GM23338 (cell line): ENCODE data around the gene DUSP1. TPM values are rescaled to one million over a fixed set of nuclear protein-coding genes. Genes with fewer than 3 reads are reported as not detected.

Experiments used
- ATAC-seq: fragments of 200-7000 bp; cut with Tn5 transposase; 3 replicates; pipeline ENCODE4 v1.9.1; 2020
- DNase-seq: peaks from one replicate; pipeline ENCODE4 v3.0.0-alpha.2; 2015; ENCODE audit warnings: low spot score
- H2AFZ ChIP-seq: fragments of 200-600 bp; sonication (generic); 2 replicates; pipeline ENCODE4 v1.8.0; 2016; ENCODE audit warnings: antibody characterized with exemption, mild to moderate bottlenecking, moderate library complexity
- H3F3A ChIP-seq: fragments of 200-600 bp; sonication (generic); replicated peaks from 2 replicates; pipeline ENCODE4 v1.8.0; 2017; ENCODE audit warnings: antibody characterized with exemption, mixed run types, low read depth
- H3K27ac ChIP-seq: fragments of 200-600 bp; sonication (generic); 2 replicates; pipeline ENCODE4 v1.6.1; 2016; ENCODE audit warnings: low read depth
- H3K27me3 ChIP-seq: fragments of 200-600 bp; sonication (generic); 2 replicates; pipeline ENCODE4 v1.8.0; 2016; ENCODE audit warnings: mild to moderate bottlenecking, mixed run types, moderate library complexity; ENCODE audit not compliant: insufficient read depth
- H3K36me3 ChIP-seq: fragments of 200-600 bp; sonication (generic); 2 replicates; pipeline ENCODE4 v1.8.0; 2016; ENCODE audit warnings: mild to moderate bottlenecking; ENCODE audit not compliant: insufficient read depth
- H3K4me1 ChIP-seq: fragments of 200-600 bp; sonication (generic); 2 replicates; pipeline ENCODE4 v1.8.0; 2016; ENCODE audit warnings: mild to moderate bottlenecking, moderate library complexity; ENCODE audit not compliant: insufficient read depth
- H3K4me2 ChIP-seq: fragments of 200-600 bp; sonication (generic); 2 replicates; pipeline ENCODE4 v1.7.1; 2017; ENCODE audit warnings: mixed run types
- H3K4me3 ChIP-seq: fragments of 200-600 bp; sonication (generic); 2 replicates; pipeline ENCODE4 v1.6.1; 2016; ENCODE audit warnings: mixed run types
- H3K79me2 ChIP-seq: fragments of 200-600 bp; sonication (generic); replicated peaks from 2 replicates; pipeline ENCODE4 v1.8.0; 2017; ENCODE audit warnings: mild to moderate bottlenecking; ENCODE audit not compliant: insufficient read depth
- H3K9me2 ChIP-seq: fragments of 200-600 bp; sonication (generic); 2 replicates; pipeline ENCODE4 v1.8.0; 2017; ENCODE audit not compliant: insufficient read depth
- H4K20me1 ChIP-seq: fragments of 200-600 bp; sonication (generic); replicated peaks from 2 replicates; pipeline ENCODE4 v1.8.0; 2017; ENCODE audit warnings: mild to moderate bottlenecking; ENCODE audit not compliant: insufficient read depth
- H3K27ac Mint-ChIP-seq: 2 replicates; pipeline ENCODE4 v1.8.0; 2020; ENCODE audit warnings: inconsistent platforms, mild to moderate bottlenecking, moderate library complexity, mixed read lengths
- H3K27me3 Mint-ChIP-seq: 3 replicates; pipeline ENCODE4 v1.8.0; 2022; ENCODE audit warnings: low read depth, mild to moderate bottlenecking, moderate library complexity, mixed read lengths, inconsistent platforms; ENCODE audit not compliant: insufficient read depth, poor library complexity
- H3K36me3 Mint-ChIP-seq: 3 replicates; pipeline ENCODE4 v1.8.0; 2021; ENCODE audit warnings: low read depth, mild to moderate bottlenecking, inconsistent platforms, moderate library complexity, mixed read lengths
- H3K4me1 Mint-ChIP-seq: 3 replicates; pipeline ENCODE4 v1.8.0; 2020; ENCODE audit warnings: mild to moderate bottlenecking, inconsistent platforms, mixed read lengths
- H3K4me3 Mint-ChIP-seq: 3 replicates; pipeline ENCODE4 v1.8.0; 2021; ENCODE audit warnings: moderate library complexity, mild to moderate bottlenecking, inconsistent platforms, mixed read lengths
- H3K9me3 Mint-ChIP-seq: 3 replicates; pipeline ENCODE4 v1.8.0; 2020; ENCODE audit warnings: moderate library complexity, mild to moderate bottlenecking, inconsistent platforms, mixed read lengths
- CREB1 ChIP-seq: fragments of 250-450 bp; sonication (Bioruptor Pico); IDR thresholded peaks from 2 replicates; pipeline ENCODE4 v1.5.0; 2020; ENCODE audit warnings: low read depth, mild to moderate bottlenecking, moderate library complexity
- EZH2 ChIP-seq: fragments of 200-600 bp; sonication (generic); IDR thresholded peaks from one replicate; pipeline ENCODE4 v1.8.0; 2017; ENCODE audit warnings: antibody characterized with exemption, mild to moderate bottlenecking, low read depth; ENCODE audit not compliant: unreplicated experiment
- EZH2phosphoT487 ChIP-seq: fragments of 200-600 bp; sonication (generic); IDR thresholded peaks from one replicate; pipeline ENCODE4 v1.8.1; 2018; ENCODE audit warnings: antibody characterized with exemption; ENCODE audit not compliant: unreplicated experiment
- NANOG ChIP-seq: IDR thresholded peaks from 2 replicates; pipeline ENCODE4 v1.6.1; 2016; ENCODE audit warnings: antibody characterized with exemption, borderline replicate concordance
- POLR2AphosphoS5 ChIP-seq: IDR thresholded peaks from 2 replicates; pipeline ENCODE4 v1.6.1; 2016; ENCODE audit warnings: antibody characterized with exemption, low read depth
- STAT1 ChIP-seq: IDR thresholded peaks from one replicate; pipeline ENCODE4 v1.6.1; 2016; ENCODE audit warnings: antibody characterized with exemption; ENCODE audit not compliant: unreplicated experiment
- ZNF114 ChIP-seq: fragments of 250-450 bp; sonication (Bioruptor Pico); IDR thresholded peaks from 2 replicates; pipeline ENCODE4 v1.5.0; 2020; ENCODE audit warnings: mild to moderate bottlenecking, moderate library complexity
- polyA plus RNA-seq: library from polyadenylated mRNA; unstranded; fragments of >200 nt; fragmentation: Nextera tagmentation; extraction: Ambion mirVana; gene quantifications from 2 replicates; pipeline ENCODE4 v1.2.1, GENCODE V29; 2016
- total RNA-seq: library from RNA; depleted of rRNA; stranded (reverse); fragments of >200 nt; shearing (Covaris generic); gene quantifications from 2 replicates; pipeline ENCODE4 v1.2.3, GENCODE V29; 2014
- TF ChIP-seq, protein P1 (sequence below): IDR thresholded peaks from 2 replicates; pipeline ENCODE4 v1.6.1; 2016; ENCODE audit warnings: antibody characterized with exemption
- TF ChIP-seq, protein P2 (sequence below): IDR thresholded peaks from one replicate; pipeline ENCODE4 v1.6.1; 2018; ENCODE audit warnings: antibody characterized with exemption; ENCODE audit not compliant: unreplicated experiment
- TF ChIP-seq, protein P3 (sequence below), 2 experiments: fragments of 200-600 bp in 1 of 2; sonication (generic) in 1 of 2; conservative IDR thresholded peaks; 2 replicates each; pipeline versions ENCODE4 v1.5.1 to v1.6.1; 2016 to 2017; ENCODE audit warnings: antibody characterized with exemption in 2 of 2, low read depth in 2 of 2, mild to moderate bottlenecking in 2 of 2, moderate library complexity in 1 of 2

DUSP1 gene
- total and polyA plus RNA-seq, 2 experiments from 2014 or later, result 9.7 to 17.2 TPM

DNA sequence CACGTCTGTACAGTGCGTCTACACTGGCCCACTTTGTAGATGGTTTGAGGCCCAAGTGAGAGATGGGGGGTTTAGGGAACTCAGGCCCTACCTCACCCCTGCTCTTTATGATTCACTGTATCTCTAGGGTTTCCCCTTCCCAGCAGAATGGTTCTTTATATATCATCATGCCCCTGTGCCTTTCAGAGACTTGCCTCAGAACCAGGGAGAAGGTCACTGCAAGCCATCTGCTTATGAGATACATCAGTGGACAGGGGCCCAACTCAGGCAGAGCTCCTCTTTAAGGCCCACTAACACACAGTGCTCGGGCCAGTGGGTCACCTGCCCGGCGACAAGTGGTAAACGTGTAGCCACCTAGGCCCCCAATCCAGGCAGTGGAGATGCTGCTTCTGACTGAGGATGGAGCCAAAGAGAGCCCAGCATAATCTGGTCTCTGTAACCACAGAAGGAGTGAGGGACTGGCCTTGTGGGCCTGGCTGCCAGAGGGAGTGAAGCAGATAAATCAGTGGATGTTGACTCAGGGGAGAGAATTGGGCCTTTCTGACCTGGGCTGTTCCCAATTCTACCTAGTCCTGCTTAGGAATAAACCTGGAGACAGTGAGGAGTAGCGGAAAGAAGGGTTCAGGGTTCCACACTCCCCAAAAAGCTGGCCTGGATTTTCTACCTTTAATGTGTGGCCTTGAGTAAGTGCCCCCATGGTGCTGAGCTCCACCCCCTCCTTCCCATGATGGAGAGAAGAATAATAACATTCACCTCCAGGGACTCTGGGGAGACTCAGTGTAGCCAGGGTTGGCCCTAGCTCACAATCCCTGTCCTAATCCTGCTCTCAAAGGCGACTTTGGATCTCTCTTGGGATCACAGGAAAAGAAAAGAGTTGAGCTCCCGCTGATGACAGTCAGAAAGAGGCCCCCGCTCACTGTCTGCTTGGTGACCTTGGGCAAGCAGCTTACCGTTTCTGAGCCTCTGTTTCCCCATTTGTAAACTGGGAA lies 2.8 kb upstream of the DUSP1 start (continued):
- TF ChIP-seq, protein P1, sequence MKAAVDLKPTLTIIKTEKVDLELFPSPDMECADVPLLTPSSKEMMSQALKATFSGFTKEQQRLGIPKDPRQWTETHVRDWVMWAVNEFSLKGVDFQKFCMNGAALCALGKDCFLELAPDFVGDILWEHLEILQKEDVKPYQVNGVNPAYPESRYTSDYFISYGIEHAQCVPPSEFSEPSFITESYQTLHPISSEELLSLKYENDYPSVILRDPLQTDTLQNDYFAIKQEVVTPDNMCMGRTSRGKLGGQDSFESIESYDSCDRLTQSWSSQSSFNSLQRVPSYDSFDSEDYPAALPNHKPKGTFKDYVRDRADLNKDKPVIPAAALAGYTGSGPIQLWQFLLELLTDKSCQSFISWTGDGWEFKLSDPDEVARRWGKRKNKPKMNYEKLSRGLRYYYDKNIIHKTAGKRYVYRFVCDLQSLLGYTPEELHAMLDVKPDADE, result no peak
- TF ChIP-seq NANOG (no peak), CREB1 (CRISPR knock-in tag) (no peak), STAT1 (no peak), ZNF114 (CRISPR knock-in tag) (no peak), POLR2AphosphoS5 (no peak)
- TF ChIP-seq, protein P2, sequence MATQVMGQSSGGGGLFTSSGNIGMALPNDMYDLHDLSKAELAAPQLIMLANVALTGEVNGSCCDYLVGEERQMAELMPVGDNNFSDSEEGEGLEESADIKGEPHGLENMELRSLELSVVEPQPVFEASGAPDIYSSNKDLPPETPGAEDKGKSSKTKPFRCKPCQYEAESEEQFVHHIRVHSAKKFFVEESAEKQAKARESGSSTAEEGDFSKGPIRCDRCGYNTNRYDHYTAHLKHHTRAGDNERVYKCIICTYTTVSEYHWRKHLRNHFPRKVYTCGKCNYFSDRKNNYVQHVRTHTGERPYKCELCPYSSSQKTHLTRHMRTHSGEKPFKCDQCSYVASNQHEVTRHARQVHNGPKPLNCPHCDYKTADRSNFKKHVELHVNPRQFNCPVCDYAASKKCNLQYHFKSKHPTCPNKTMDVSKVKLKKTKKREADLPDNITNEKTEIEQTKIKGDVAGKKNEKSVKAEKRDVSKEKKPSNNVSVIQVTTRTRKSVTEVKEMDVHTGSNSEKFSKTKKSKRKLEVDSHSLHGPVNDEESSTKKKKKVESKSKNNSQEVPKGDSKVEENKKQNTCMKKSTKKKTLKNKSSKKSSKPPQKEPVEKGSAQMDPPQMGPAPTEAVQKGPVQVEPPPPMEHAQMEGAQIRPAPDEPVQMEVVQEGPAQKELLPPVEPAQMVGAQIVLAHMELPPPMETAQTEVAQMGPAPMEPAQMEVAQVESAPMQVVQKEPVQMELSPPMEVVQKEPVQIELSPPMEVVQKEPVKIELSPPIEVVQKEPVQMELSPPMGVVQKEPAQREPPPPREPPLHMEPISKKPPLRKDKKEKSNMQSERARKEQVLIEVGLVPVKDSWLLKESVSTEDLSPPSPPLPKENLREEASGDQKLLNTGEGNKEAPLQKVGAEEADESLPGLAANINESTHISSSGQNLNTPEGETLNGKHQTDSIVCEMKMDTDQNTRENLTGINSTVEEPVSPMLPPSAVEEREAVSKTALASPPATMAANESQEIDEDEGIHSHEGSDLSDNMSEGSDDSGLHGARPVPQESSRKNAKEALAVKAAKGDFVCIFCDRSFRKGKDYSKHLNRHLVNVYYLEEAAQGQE, result no peak

DNA sequence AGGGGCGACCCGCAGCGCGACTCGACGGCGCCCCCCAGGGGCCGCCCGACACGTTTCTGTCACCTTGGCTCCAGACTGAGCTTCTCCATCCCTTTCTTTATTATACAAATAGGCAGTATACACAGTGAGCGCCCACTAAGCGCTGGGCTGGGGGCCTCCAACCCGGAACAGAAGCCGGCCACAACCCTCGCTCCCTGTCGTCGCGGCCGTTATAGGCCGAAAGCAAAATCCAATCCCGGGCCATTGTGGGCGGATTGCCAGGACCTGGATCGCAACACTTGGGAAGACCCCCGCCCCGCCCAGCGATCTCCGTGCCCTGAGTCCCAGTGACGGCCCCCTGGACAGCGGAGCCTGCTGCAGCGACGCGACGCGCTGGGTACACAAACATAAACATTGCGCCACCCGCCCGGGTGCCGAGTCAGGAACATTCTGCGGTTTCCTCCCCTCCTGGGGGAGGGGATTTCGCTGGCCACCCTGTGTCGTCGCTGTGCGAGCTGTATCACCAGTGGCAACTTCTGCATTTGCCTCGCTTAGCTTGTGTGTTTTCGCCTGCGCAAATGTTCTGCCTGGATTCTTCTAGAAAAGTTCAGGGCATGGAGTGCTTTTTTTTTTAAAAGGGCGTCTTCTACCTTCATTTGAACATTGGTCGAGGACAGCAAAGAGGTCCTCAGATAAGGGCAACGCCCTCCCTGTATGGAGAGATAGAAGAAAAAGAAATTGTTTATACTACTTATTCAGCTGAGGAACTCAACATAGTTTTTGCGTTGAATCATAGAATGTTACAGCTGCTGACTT lies 1.3 kb upstream of the DUSP1 start:
- Mint-ChIP-seq H3K9me3 (peaks cover 2% of the 10 kb centered on the region; the same call in 1 of the 3 replicates), H3K4me3 (peak overlapping the region; percentile 92), H3K27me3 (peaks cover 39% of the 10 kb centered on the region), H3K27ac (no peak overlapping the region), H3K36me3 (peaks cover 28% of the 10 kb centered on the region), H3K4me1 (peaks cover 14% of the 10 kb centered on the region; the same call in 2 of the 3 replicates)
- H3K4me2 ChIP-seq, result peak overlapping the region; percentile 100
- peaks cover 15% of the 10 kb centered on the region for H3K4me1 ChIP-seq
- no peaks in the 10 kb centered on the region for H3K9me2 ChIP-seq
- peaks cover 17% of the 10 kb centered on the region; the same call in 1 of the 2 replicates for H4K20me1 ChIP-seq
- peaks cover 4% of the 10 kb centered on the region; the same call in 1 of the 2 replicates for H3K36me3 ChIP-seq
- H3K4me3 ChIP-seq, result peak overlapping the region; percentile 92
- H3K27me3 ChIP-seq, result peaks cover 41% of the 10 kb centered on the region
- H3K79me2 ChIP-seq, result peaks cover 9% of the 10 kb centered on the region; the same call in 1 of the 2 replicates
- ATAC-seq (peak; percentile 65), DNase-seq (peak; percentile 87)
- H2AFZ ChIP-seq, result peak overlapping the region; percentile 98
- H3K27ac ChIP-seq, result no peak overlapping the region
- peaks cover 3% of the 10 kb centered on the region; the same call in 1 of the 2 replicates for H3F3A ChIP-seq
- TF ChIP-seq NANOG, result no peak
- TF ChIP-seq, protein P3, sequence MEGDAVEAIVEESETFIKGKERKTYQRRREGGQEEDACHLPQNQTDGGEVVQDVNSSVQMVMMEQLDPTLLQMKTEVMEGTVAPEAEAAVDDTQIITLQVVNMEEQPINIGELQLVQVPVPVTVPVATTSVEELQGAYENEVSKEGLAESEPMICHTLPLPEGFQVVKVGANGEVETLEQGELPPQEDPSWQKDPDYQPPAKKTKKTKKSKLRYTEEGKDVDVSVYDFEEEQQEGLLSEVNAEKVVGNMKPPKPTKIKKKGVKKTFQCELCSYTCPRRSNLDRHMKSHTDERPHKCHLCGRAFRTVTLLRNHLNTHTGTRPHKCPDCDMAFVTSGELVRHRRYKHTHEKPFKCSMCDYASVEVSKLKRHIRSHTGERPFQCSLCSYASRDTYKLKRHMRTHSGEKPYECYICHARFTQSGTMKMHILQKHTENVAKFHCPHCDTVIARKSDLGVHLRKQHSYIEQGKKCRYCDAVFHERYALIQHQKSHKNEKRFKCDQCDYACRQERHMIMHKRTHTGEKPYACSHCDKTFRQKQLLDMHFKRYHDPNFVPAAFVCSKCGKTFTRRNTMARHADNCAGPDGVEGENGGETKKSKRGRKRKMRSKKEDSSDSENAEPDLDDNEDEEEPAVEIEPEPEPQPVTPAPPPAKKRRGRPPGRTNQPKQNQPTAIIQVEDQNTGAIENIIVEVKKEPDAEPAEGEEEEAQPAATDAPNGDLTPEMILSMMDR (conservative IDR thresholded peaks at IDR 0.05; ENCODE audit: low read depth in 2 of 2), result peak; percentile 80 to 85
- TF ChIP-seq EZH2phosphoT487, result no peak
- no peak for TF ChIP-seq STAT1
- TF ChIP-seq EZH2, result peak; percentile 20
- TF ChIP-seq ZNF114 (CRISPR knock-in tag), result no peak
- TF ChIP-seq, protein P1, result no peak
